ENCODE results near the gene TRRAP.

TRRAP gene

DNA sequence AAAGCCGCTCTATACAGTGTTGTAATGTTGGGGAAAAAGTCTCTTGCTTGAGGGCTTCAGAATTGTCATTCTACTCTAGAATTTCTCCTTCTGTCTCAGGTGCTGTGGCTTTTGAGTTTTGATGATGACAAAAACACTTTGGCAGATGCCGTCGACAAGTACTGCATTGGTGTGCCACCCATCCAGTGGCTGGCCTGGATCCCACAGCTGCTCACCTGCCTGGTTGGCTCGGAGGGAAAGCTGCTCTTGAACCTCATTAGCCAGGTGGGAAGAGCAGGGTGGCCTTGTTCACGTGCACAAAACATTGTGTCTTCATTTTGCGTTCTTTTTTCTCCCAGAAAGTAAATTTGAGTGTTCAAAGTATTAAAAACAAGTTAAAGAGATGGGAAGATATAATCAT lies 112.0 kb downstream of the TRRAP start:
- DNase-seq (ENCODE audit: low read depth) = no peak

DNA sequence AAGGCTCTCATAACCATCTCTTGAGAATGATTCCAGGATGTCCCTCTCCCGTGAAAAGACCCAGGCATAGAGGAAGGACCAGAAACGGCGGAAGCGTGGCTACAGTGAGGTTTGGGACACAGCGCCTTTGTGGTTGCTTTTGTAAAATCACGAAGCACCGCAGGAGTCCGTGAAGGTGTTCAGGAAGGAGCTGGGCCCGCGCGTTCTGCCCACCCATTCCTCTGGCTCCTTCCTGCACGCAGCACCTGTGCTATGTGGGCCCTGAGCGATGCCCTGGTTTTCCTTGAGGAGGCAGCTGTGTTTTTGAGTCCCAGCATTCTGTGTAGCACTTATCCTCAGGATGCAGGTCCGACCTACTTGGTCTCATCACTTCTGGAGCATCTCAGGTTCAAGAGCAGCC lies 112.8 kb downstream of the TRRAP start:
- DNase-seq (ENCODE audit: low read depth) = no peak

DNA sequence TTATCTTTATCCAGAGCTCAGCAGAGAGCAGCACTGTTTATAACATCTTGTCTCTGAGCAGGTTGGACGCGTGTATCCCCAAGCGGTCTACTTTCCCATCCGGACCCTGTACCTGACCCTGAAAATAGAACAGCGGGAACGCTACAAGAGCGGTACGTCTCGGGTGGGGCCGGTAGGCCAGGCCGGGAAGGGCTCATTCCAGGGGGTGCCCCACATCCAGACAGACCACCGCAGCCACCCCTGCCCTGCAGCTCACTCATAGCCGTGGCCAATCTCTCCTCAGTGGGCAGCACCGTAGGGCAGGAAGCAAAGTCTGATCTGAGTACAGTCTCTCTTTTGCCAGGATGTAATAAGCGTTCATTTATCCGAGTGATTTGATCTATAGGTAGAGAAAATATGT lies 113.7 kb downstream of the TRRAP start:
- DNase-seq (ENCODE audit: low read depth) = no peak

DNA sequence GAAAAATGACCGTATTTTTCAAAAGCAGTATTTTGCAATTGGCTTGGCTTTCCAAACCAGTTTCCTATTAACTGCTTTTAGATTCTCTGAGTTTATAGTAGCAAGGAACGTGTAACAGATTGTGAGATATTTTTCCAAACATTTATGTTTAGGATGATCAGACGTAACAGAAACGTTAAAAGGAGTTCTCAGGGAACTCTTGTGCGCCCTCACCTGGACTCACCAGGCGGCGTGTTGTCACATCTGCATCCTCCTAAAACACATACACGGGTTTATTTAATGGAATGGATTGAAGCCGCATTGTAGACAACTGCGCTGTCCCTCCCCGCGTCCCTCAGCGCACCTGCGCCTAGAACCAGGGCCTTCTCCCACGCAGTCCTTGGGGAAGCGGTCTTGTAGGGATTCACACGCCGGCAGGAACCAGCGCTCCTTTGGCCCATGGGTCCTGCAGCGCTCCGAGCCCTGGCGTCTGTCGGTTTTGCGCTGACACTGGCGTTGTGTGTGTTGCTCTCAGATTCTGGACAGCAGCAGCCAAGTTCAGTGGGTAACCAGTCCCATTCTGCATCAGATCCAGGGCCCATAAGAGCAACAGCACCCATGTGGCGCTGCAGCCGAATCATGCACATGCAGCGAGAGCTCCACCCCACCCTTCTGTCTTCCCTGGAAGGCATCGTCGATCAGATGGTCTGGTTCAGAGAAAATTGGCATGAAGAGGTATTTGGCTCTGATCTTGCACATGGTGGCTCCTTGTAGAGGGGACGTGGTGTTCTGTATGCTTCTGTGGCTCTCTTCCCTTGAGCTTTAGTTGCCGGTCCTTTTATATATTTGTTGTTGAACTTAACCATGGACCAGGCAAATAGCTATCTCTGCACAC lies 114.9 kb downstream of the TRRAP start:
- no peak for DNase-seq (ENCODE audit: low read depth)

DNA sequence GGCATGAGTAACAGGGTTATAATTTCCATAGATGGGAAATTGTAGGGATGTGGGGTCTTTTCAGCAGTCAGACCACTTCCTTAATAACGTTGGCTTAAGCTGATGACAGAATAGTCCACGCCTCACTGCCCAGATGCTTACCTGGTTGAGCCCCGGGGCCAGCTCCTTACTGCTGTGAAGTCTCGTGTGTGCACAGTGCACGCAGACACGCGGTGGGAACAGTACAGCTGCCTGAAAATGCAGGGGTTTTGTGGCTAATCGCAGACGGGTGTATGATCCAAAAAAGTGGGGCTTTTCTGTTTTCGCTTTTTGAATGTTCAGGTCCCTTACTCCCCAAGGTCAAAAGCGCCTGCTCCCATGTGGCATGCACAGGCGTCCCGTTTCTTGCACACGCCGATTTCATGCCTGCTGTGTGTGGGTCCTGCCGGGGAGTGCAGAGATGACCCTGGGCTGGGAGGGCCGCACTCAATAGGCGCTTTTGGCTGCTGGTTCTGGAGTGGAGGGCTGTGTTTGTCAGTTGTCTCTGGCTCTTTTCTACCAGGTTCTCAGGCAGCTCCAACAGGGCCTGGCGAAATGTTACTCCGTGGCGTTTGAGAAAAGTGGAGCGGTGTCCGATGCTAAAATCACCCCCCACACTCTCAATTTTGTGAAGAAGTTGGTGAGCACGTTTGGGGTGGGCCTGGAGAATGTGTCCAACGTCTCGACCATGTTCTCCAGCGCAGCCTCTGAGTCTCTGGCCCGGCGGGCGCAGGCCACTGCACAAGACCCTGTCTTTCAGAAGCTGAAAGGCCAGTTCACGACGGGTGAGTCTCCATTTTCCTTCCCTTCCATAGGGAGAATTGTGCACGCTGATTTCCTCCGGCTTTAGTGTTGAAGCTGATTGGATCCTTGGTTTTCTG lies 116.0 kb downstream of the TRRAP start:
- no peak for DNase-seq (ENCODE audit: low read depth)

DNA sequence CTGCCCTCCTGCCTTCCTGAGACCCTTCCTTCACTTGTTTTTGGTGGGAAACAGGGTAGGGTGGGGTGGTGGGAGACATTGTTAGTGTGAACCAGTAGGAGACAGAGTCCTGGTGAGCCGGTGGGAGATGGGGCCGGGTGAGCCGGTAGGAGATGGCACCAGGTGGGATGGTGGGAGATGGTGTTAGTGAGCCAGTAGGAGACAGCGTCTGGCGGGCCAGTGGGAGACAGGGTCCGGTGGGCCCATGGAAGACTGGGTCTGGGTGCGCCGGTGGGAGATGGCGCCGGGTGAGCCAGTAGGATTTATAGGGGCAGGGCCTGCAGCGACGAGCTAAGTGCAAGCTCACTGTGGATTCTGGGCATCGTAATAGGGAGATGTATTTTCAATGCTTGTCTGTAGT lies 116.8 kb downstream of the TRRAP start:
- no peak for DNase-seq (ENCODE audit: low read depth)

- no peak for DNase-seq (ENCODE audit: low read depth)
These were observed 117.3 kb downstream of the TRRAP start for GRCh38 chr7:98995523-98996149.

- no peak for DNase-seq (ENCODE audit: low read depth)
These were observed 117.8 kb downstream of the TRRAP start for GRCh38 chr7:98996150-98996552.

DNA sequence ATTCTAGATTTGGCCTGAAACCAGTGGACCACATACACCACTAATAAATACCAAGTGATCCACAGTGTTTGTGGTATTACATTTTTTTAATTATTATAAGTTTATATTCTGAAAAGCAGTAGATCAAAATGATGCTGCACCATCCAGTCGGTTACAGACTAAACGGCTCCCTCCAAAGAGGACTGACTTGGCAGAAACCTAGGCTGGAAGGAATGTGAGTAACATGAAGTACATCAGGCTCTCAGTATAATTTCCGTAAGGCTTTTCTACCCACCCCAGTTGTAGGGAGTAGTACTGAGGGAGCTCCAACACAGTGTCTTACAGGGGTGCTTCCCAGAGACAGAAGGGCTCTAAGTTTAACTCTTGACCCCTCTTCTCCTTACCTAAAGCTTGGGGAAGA lies 119.5 kb downstream of the TRRAP start:
- peak; percentile 13 for DNase-seq (ENCODE audit: low read depth)

DNA sequence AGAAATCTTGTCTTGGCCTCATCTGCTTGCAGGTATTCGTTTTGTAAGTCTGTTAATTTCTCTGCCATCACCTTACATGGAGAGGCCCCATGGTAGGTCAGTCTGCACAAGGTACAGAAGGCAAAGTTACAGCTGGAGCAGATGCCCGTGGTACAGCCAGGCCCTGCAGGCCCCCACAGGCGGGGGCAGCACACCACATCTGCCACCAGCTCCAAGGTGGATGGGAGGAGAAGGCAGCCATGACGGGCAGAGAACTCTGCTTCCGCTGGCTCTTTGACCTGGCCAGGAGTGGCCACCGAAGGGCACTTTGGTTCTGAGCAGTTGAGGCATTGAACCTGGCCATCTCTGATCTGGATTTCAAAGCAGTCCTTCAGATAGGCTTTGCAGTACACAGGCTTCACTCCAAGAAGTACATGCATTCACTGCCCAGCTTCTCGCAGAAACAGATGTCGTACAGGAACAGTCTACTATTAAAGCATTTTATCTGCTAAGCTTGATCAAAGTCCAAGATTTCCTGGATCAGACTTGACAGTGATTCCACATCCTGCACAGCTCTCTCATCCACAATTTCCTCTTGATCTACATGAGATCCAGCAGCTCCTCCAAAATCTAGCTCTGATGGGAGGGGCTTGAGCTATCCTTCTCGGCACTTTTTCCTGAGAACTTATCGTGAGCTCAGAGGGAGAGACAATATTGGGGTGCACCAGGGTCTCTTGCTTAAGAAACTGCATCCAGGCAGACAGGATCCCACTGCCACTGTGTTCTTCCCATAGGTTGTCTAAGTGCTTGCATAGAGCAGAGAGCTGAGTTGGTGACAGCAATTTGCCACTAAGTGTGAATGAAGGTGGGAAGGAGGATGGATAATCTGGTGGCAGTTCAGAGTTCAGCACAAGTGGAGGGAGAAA lies 120.7 kb downstream of the TRRAP start:
- DNase-seq (ENCODE audit: low read depth) = no peak

GRCh38 chr7:99000196-99000903 lies 122.0 kb downstream of the TRRAP start:
- peak; percentile 7 for DNase-seq (ENCODE audit: low read depth)

GRCh38 chr7:99000904-99001465 lies 122.7 kb downstream of the TRRAP start:
- peak; percentile 70 for DNase-seq (ENCODE audit: low read depth)

- peak; percentile 19 for DNase-seq (ENCODE audit: low read depth)
These were observed 123.3 kb downstream of the TRRAP start for GRCh38 chr7:99001482-99002147.

GRCh38 chr7:99002148-99002826 lies 124.0 kb downstream of the TRRAP start:
- DNase-seq (ENCODE audit: low read depth) = no peak

- no peak for DNase-seq (ENCODE audit: low read depth)
These were observed 124.5 kb downstream of the TRRAP start for GRCh38 chr7:99002827-99003212.

- no peak for DNase-seq (ENCODE audit: low read depth)
These were observed 125.1 kb downstream of the TRRAP start for GRCh38 chr7:99003419-99003818.

DNA sequence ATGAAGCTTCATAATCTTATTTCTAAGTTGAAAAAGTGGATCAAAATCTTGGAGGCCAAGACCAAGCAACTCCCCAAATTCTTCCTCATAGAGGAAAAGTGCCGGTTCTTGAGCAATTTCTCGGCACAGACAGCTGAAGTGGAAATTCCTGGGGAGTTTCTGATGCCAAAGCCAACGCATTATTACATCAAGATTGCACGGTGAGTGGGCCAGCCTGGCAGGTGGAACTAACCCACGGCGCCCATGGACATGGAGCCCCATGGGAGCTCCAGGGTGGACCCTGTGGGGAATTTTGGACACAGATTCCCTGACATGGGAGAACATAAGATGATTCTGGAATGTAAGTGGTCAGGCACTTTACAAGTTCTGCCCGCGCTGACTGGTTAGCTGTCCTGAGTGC lies 125.9 kb downstream of the TRRAP start:
- no peak for DNase-seq (ENCODE audit: low read depth)

- DNase-seq (ENCODE audit: low read depth) = no peak
These were observed 126.6 kb downstream of the TRRAP start for GRCh38 chr7:99004781-99005500.

DNA sequence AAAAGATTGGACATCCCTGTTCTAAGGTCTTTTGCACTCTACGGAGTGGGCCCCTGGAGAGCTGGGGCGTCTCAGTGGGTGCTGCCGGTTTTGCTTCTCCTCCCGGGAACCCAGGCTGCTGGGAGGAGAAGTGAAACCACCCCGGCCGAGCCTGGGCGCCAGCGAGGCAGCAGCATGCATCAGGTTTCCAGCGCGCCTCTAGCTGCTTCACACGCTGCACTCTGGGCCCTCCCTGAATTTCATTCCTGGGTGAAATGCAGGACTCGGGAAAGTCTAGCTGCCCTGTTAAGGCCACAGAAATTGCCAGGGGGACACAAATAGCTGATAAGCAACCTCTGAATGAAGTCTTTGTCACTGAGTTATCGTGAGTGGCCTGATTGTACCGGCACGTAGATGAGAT lies 127.4 kb downstream of the TRRAP start:
- no peak for DNase-seq (ENCODE audit: low read depth)
